Mucosa of descending colon (tissue), 3 donors: ENCODE measurements around the gene CTSD. TPM values are rescaled to one million over a fixed set of nuclear protein-coding genes. Genes with fewer than 3 reads are reported as not detected.

Source experiments
- ATAC-seq: fragments of 200-7000 bp; cut with Tn5 transposase; one replicate; pipeline ENCODE4 v1.9.1; 2020; ENCODE audit warnings: mild to moderate bottlenecking, moderate library complexity
- DNase-seq, 3 donors: peaks; one replicate each; pipeline ENCODE4 v3.0.0-alpha.2; 2020
- H3K36me3 ChIP-seq: fragments of 200-600 bp; one replicate; pipeline ENCODE4 v1.8.0; 2021; ENCODE audit warnings: low read depth, mild to moderate bottlenecking
- H3K4me1 ChIP-seq: fragments of 200-600 bp; one replicate; pipeline ENCODE4 v1.8.0; 2021; ENCODE audit warnings: low read depth, mild to moderate bottlenecking
- H3K4me3 ChIP-seq: fragments of 200-600 bp; one replicate; pipeline ENCODE4 v1.8.0; 2021; ENCODE audit warnings: mild to moderate bottlenecking
- H3K9me3 ChIP-seq: fragments of 200-600 bp; one replicate; pipeline ENCODE4 v1.8.0; 2021; ENCODE audit warnings: mild to moderate bottlenecking
- CTCF ChIP-seq: fragments of 200-600 bp; IDR thresholded peaks from one replicate; pipeline ENCODE4 v1.8.0; 2022; ENCODE audit warnings: antibody characterized with exemption, mild to moderate bottlenecking
- intact Hi-C, 2 donors: fragments of 100-400 bp; cut with DNase I in 1 of 2; cut with micrococcal nuclease in 1 of 2; formaldehyde crosslinking; loops; one replicate each; pipeline versions ENCODE4 v1.11.0 to v1.11.1; 2022; cut with DNase I, micrococcal nuclease
- total RNA-seq, 3 donors: library from RNA; stranded (reverse); fragmentation: NEBNext Ultra II Directional in 2 of 3; extraction: Animal tissue kit (Norgen Biotek cat#: 25700) in 2 of 3; gene quantifications; one replicate each; pipeline versions ENCODE4 v1.2.1 to v1.2.4, GENCODE V29; 2021 to 2023
- donor health status: DM: no; HTN: no; CAD: no; lungs with moderate emphysema.
- donor health status: DM: no; HTN: no; CAD: no.
- donor health status: DM: no; HTN: yes; CAD: no.

The CTSD gene
- total RNA-seq, 3 donors from 2014 or later = 631 to 1,107 (median 1,007) TPM

DNA sequence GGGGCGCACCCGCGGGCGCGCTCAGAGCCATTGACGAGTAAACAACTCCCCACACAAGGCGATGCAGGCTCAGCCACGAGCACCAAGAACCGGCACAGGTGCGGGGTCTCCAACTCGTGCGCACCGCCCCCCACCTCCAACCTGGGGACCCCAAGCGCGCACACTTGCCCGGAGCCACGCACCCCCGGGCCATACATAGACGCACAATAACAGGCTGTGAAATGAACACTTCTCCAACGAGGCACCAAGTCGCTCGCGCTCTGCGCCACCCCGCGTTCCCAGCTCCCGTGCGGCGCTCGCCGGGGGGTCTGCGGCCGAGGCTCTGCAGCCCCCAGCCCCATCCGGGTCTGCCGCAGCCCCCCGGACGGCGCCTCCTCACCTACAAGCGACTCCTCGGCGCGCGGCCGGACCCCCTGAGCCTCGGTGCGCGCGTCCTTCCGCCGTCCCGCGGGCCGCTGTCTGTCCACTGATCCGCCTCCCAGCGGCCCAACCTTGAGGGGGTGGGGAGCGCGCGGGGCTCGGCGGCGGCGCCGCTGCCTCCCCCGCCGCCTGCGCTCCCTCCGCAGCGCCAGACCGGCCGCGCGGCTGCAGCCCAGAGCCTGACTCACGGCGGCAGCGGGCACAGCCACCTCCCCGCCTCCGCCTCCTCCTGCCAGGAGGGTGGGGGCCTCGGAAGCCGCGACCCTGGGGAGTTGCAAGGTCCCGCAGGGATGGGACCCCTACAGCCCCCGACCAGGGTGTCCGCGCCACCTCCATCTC, 14.9 kb downstream of the CTSD start:
- Histone ChIP-seq H3K4me3 (no peak overlapping the region), H3K36me3 (no peaks in the 10 kb centered on the region), H3K9me3 (no peaks in the 10 kb centered on the region), H3K4me1 (no peaks in the 10 kb centered on the region)
- DNase-seq = peak in 2 of 3 donors; percentile 34 to 50
- intact Hi-C loops = no loop called here
- peak; percentile 13 for ATAC-seq
- TF ChIP-seq CTCF = no peak

GRCh38 chr11:1747753-1748635, 15.7 kb downstream of the CTSD start:
- Histone ChIP-seq H3K36me3 (no peaks in the 10 kb centered on the region), H3K4me3 (no peak overlapping the region), H3K9me3 (no peaks in the 10 kb centered on the region), H3K4me1 (no peaks in the 10 kb centered on the region)
- no peak for TF ChIP-seq CTCF
- DNase-seq (peak in 2 of 3 donors; percentile 34 to 52), ATAC-seq (no peak)
- intact Hi-C loops = no loop called here

GRCh38 chr11:1746956-1747752, 16.6 kb downstream of the CTSD start:
- ATAC-seq = no peak
- H3K4me1 ChIP-seq = no peaks in the 10 kb centered on the region
- intact Hi-C loops = no loop called here
- H3K4me3 ChIP-seq = no peak overlapping the region
- TF ChIP-seq CTCF = no peak
- no peaks in the 10 kb centered on the region for H3K9me3 ChIP-seq
- H3K36me3 ChIP-seq = no peaks in the 10 kb centered on the region
- DNase-seq = peak in 1 of 3 donors; percentile 46

DNA sequence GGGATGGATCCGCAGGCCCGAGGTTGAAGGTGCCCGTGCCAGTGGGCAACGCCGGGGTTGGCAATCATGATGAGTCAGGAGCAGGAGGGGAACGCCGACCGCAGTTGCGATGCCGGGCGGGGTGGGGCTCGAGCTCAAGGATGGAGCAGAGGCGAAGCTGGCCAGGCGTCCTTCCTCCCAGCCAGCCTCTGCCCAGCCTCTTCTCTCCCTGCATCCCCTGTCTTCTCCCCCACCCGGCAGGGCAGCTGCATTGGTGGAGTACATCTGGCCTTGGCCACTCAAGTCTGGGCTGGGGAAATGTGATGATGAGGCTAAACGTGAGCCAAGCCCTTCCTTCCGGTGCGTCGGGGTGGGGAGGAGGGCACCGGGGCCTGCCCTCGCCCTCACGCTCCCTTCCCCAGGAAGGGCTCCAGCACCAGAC, 17.2 kb downstream of the CTSD start:
- no peak for TF ChIP-seq CTCF
- intact Hi-C loops = no loop called here
- DNase-seq (peak in 2 of 3 donors; percentile 32 to 58), ATAC-seq (no peak)
- H3K4me3 ChIP-seq = no peak overlapping the region
- no peaks in the 10 kb centered on the region for H3K36me3 ChIP-seq
- no peaks in the 10 kb centered on the region for H3K9me3 ChIP-seq
- H3K4me1 ChIP-seq = no peaks in the 10 kb centered on the region

DNA sequence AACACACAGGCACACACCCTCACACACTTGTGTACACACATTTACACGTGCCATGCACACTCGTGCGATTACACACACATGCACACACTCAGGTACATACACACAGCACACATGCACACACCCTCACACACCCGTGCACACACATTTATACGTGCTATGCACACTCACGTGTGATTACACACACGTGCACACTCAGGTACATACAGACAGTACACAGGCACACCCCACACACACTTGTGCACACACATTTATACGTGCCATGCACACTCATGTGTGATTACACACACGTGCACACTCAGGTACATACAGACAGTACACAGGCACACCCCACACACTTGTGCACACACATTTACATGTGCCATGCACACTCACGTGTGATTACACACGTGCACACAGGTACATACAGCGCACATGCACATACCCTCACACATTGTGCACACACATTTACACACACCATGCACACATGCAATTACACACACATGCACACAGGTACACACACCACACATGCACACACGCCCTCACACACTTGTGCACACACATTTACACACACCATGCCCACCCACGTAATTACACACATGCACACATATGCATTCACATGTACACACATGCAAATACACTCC, 17.9 kb downstream of the CTSD start:
- ATAC-seq (no peak), DNase-seq (no peak)
- no peak for TF ChIP-seq CTCF
- Histone ChIP-seq H3K9me3 (no peaks in the 10 kb centered on the region), H3K4me1 (no peaks in the 10 kb centered on the region), H3K4me3 (no peak overlapping the region), H3K36me3 (no peaks in the 10 kb centered on the region)
- intact Hi-C loops = no loop called here
